Stimulated activated CD4-positive, alpha-beta T cell treated with anti-CD3 and anti-CD28 coated beads, Interleukin-4, amount 100 ng/mL, for 24 hours (primary cell): ENCODE data around the gene ADISSP.

ENCODE experiments used
- DNase-seq: peaks from one replicate; pipeline ENCODE4 v3.0.0-alpha.2; 2020

The ADISSP gene

GRCh38 chr20:3735768-3736167 is 31.8 kb downstream of the ADISSP start:
- no peak for DNase-seq

DNA sequence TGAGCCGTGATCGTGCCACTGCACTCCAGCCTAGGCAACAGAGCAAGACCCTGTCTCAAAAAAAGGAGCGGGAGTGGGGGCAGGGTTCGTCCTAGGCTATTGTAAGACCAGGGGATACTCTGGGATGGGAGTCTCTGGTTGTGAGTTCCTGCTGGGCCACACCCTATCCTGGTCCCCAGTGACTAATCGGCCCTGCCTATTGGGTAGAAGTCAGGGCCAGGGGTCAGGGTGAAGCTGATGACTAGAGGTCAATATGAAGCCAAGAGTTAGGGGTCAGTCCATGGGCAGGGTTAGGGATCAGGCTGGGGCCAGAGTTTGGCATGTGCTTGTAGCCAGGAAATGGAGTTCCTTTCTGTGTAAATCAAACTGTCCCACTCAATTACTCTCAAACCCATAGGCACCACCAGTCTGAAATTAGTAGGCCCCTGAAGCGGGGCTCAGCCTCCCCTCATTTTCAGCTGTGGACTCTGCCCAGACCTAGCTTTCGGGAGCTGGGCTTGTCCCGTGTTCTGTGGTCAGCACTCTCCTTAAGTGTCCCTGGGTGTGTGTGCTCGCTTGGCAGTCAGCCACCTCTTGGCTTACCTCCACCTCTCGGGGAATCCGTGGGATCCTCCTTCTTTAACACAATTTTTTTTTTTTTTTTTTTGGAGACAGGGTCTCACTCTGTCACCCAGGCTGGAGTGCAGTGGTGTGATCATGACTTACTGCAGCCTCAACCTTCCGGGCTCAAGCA is 33.3 kb downstream of the ADISSP start:
- no peak for DNase-seq

DNA sequence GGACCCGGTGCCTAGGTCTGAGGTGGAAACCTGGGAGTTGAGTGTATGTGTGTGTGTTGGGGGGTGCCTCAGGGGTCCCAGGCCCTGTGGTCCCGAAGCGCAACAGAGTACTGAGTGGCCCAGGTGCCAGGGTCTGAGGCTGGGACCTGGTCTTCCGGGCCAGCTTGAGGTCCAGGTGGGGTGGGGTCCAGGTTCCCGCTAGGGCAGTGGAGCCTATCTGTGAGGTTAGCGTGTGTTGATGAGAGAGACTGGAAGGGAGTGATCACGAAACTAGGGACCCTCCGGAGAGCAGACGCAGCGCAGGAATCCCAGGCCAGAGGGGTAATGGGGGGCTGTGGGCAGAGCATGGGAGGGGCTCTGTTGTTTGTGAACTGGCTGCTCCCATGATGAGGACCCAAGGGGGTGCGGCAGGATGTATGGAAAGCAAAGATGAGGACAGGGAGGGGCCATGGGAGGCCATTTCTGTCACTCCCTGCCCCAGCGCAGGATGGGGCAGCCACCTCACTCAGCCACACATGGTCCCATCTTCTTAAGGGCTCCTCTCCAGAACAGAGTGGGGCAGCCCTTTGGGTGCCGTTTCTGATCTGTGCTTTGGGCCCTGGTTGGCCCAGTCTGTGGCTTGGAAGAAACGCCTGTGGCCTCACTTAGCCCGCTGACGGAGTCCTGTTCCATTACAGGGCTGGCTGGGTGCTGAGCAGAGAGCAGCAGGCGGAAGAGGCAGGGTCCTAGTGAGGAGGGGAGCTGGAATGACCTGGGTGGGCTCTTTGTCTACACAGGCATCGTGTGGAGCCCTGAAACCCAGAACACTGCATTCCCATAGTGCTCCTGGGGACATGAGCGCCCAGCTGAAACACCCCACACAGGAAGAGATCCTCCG is 34.2 kb downstream of the ADISSP start:
- DNase-seq, result no peak

GRCh38 chr20:3732327-3733118 is 35.0 kb downstream of the ADISSP start, which contains the start of gene HSPA12B:
HSPA12B (plus strand) TSS chr20:3732685; CDS start chr20:3738675, 5,990 bp downstream.
- DNase-seq, result no peak

DNA sequence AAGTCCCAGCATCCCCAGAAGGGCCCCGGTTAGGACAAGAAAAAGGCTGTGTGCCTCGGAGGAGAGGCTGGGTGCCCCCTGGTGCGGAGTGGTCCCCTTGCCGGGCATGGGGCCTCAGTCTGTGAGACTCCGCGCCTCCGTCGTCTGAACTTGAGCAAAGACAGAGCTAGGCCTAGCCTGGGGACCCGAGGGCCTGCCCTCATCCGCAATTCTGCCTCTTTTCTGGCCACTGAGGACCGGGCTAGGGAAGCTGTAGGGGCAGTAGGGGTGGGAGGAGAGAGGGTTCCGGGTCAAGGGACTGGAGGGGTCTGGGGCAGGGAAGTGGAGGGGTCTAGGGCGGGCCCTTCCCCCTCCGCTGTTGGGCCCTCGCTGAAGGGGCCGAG is 35.6 kb downstream of the ADISSP start:
- DNase-seq, result no peak

GRCh38 chr20:3730803-3731672 is 36.5 kb downstream of the ADISSP start:
- DNase-seq, result no peak

DNA sequence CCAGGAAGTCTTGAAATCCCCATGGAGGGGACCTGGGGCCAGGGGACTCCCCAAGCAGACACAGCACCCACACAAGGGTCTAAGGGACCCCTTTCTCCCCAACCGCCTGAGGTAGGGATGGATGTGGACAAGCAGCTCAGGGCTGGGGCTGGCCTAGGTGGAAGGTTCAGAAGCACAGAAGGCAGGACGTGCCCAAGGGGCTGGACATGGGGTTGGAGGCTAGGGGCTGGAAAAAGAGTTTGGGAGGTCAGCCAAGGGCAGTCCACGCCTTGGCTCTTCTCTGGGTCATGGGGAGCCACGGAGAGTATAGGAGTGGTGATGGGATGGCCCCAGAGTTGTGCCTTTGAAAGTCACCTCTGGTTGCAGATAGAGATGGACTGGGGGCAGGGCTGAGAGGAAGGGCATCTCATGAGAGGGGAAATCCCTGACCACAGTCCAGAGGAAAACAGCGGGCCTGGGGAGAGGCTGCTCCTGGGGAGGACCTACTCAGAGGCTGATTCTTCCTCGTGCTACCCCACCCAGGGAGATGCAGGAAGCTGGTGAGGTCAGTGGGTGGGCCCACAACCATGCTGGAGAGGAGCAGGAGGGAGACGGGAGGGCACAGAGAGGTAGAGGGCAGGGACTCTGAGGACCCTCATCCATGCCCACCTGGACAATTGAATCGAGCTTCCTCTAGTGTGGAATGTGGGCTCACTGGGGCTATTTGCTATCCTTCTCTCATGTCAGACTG is 37.6 kb downstream of the ADISSP start:
- no peak for DNase-seq

- DNase-seq, result no peak
These were observed 38.2 kb downstream of the ADISSP start for GRCh38 chr20:3729378-3729777.

- DNase-seq, result no peak
These were observed 38.7 kb downstream of the ADISSP start for GRCh38 chr20:3728876-3729275.

- no peak for DNase-seq
These were observed 39.2 kb downstream of the ADISSP start for GRCh38 chr20:3728354-3728753.

DNA sequence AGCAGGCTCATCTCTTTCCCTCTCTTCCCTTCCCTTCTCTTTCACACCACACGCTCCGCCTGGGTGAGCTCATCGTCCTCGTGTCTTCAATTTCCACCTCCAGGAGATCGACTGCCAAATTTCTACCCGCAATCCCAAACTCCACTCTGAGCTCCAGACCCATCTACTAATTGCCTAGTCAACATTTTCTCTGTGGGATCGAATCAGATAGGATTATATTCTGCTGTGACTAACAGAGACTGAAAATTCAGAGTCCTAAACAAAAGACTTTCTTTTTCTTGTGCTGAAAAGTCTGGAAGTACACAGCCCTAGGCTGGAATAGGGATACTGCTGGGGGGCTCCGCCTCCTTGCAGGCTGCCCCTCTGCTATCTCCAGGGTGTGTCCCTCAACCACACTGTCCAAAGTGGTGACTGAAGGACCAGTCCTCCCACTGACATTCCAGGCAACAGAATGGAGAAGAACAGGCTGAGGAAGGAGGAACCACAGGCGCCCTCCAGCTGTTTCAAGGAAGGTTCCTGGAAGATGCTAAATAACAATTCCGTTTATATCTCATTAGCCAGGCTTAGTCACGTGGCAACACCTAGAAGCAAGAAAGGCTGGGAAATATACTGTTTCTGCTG is 40.0 kb downstream of the ADISSP start:
- DNase-seq, result no peak

DNA sequence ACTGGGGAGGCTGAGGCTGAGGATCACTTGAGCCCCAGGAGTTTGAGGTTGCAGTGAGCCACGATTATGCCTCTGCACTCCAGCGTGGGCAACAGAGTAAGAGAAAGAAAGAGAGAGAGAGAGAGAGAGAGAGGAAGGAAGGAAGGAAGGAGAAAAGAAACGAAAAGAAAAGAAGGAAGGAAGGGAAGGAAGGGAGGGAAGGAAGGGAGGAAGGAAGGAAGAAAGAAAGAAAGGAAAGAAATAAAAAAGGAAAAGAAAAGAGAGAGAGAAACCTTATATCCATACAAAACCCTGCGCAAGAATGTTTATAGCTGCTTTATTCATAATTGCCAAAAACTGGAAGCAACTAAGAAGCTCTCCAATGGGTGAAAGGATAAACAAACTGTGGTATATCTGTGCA is 43.2 kb downstream of the ADISSP start:
- DNase-seq, result no peak

GRCh38 chr20:3723284-3723683 is 44.3 kb downstream of the ADISSP start:
- DNase-seq, result no peak

DNA sequence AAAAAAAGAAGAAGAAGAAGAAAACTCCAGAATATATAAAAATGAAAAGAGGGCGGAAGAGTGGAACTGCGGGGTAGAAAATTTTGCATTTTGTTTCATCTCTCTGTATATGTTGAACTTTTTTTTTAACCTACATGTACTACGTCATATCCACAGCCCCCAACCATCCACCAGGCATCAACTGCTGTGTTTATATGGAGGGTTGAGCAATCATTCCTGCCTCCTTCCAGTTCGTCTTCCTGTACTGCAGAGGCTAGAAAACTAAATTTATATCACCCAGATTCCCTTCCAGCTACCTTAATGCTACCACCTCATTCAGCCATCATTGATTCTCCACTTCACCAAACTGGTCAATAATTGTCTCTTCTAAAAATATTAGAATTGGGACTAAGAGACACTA is 45.6 kb downstream of the ADISSP start:
- DNase-seq, result no peak

DNA sequence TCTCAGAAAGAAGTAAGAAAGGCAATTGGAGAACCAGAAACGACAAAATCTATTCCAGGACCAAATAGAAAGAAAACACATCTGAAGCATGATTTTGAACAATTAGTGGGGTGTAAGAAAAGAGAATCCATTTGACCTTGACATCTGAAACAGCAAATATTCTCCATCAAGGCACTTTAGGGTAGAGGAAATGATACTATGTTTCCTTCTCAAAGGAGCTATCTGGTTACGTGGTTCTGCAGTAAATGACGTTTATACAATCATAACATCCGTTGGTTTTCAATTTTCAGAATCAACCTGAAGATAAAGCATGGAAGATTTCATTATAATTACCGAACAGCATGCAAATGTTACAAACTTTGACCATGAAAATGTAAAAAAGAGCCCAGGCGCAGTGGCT is 46.9 kb downstream of the ADISSP start:
- DNase-seq, result no peak

GRCh38 chr20:3720068-3720467 is 47.5 kb downstream of the ADISSP start:
- no peak for DNase-seq

GRCh38 chr20:3719046-3719445 is 48.5 kb downstream of the ADISSP start:
- no peak for DNase-seq

DNA sequence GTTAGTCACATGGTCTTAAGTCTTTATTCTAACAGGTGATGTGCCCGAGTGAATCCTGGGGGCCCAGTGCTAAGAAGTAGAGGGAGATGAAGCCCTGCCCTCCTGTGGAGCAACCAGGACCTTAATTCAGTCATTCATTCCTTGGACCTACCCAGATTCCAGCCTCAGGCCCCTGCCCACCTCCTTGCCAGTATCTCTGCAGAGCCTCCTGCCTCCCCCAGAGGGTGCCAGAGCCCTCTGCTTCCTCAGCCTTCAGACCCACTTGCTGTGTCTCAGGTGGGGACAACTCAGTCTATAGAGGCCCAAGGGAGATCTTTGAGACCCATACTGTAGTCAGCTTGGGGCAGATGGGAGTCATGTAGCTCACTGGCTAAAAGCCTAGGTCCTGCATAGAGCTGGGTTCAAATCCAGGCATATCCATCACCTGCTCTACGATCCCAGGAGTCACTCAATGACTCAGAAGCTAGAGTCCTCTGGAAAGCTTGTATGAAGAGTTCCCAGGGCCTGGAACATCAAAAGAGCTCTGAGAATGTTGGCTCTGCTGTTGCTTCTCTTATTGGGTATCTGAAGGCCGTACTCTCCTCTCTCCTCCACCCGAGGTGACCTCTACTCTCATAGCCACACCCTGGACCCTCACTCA is 51.2 kb downstream of the ADISSP start:
- DNase-seq, result peak; percentile 27

DNA sequence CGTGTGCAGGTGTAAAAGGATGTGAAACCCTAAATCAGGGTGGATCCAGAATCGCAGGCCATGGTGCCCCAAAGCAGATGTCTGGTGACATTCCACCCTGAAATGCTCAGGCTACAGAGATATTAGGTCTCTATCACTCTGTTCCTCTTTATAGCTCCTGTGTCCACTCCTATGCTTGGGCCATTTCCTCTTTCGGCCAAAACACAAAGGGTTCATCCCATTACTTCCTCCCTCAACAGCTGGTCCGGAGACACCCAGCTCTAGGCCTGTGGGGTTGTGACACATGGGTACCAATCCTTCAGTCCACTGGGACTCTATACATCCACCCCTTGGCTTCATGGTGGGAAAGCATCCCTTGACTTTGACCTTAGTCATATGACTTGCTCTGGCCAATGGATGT is 53.5 kb downstream of the ADISSP start:
- DNase-seq, result no peak

DNA sequence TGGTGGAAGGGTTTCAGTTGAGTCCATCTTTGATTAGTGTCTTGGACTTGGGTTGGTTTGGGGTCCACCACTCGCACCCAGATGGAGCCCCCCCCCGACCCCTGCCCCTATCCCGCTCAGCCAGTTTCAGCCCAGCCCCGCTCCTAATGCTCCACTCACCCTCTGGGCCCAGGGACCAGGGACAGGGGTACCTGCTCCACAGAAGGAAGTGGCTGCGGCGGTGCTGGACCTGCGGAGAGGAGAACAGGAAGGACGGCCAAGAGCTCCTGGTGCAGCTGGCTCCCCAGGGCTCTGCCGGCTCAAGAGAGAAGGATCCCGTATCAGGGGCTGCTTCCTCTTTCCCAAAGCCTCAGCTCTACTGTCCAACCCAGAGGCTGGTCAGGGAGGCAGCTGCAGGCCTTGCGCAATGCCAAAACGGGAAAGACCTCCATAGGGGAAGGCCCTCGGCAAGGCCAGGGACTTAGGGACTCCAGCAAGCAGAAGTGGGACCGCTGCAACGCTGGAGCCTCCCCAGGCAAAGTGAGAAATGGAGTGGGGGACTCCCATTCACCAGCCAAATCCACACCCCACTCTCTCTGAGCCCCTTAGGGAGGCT is 55.2 kb downstream of the ADISSP start, which contains the start of gene SIGLEC1:
Gene SIGLEC1, minus strand, starts transcription at position 322 of the 595 bp plus-strand sequence. CDS start 5,472 bp downstream, outside the sequence.
- no peak for DNase-seq
